ENCODE data around the gene SLC22A17. TPM values are rescaled to one million over a fixed set of nuclear protein-coding genes. Genes with fewer than 3 reads are reported as not detected.

The SLC22A17 gene
- total and polyA plus RNA-seq, 2 of the 13 experiments (the other 11 are each of a cell fraction or from before 2014, with no cell fraction given): 0.95 to 1.1 TPM

DNA sequence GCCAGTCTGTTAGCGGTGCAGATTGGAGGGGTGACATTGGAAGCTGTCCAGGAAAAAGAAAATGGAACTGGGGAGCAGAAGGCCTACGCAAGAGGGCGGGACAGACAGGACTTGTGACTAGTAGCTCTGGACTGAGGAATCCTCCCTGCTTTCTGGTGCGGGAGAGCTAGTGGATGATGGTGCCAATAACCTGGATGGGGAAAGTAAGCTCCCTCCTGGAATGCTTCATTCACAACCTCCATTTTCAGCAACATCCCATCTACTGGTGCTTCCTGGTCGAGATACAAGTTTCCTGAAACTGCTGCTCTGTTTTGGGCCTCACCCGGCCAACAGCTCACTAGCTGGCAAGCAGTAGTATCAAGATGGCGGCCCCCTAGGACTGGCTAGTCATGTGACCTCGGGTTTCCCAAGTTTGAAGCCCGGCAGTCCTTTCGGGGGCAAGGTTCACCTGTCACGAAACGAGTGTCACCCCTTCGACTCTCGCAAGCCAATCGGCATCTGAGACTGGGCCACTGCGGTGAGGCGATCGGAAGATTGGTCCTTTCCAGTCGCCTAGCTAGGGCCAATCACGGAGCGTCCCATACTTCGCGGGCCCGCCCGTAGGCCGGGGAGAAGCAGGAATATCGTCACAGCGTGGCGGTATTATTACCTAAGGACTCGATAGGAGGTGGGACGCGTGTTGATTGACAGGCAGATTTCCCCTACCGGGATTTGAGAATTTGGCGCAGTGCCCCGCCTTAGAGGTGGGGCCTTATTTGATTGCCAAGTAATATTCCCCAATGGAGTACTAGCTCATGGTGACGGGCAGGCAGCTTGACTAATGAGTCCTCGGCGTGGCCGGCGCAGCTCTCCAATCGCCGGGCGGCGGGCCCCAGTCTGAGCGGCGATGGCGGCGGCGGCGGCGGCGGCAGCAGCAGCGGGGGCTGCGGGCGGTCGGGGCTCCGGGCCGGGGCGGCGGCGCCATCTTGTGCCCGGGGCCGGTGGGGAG, 31.8 kb downstream of the SLC22A17 start, which contains the start of gene PABPN1 (continued):
- TF ChIP-seq, protein P1, sequence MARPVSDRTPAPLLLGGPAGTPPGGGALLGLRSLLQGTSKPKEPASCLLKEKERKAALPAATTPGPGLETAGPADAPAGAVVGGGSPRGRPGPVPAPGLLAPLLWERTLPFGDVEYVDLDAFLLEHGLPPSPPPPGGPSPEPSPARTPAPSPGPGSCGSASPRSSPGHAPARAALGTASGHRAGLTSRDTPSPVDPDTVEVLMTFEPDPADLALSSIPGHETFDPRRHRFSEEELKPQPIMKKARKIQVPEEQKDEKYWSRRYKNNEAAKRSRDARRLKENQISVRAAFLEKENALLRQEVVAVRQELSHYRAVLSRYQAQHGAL (CRISPR knock-in tag; IDR thresholded peaks at IDR 0.05; ENCODE audit: not compliant biosample characterization): peak; percentile 84
- TF ChIP-seq SRSF4 (IDR thresholded peaks at IDR 0.05; ENCODE audit: low read depth, low read length, poor library complexity, severe bottlenecking) (no peak), PHF8 (CRISPR knock-in tag; IDR thresholded peaks at IDR 0.05) (peak; percentile 85), PTBP1 (IDR thresholded peaks at IDR 0.05; ENCODE audit: low read depth, low read length, poor library complexity, severe bottlenecking) (no peak), DMAP1 (CRISPR knock-in tag; IDR thresholded peaks at IDR 0.05) (peak; percentile 100), SOX5 (CRISPR knock-in tag; IDR thresholded peaks at IDR 0.05; ENCODE audit: borderline replicate concordance) (peak; percentile 75), CBX2 (IDR thresholded peaks at IDR 0.05; ENCODE audit: low read depth, low read length) (peak; percentile 99; the same call in 1 of the 2 replicates), CBX2 (CRISPR knock-in tag; IDR thresholded peaks at IDR 0.05; ENCODE audit: low read depth) (peak; percentile 82; the same call in 1 of the 2 replicates), ZNF329 (CRISPR knock-in tag; IDR thresholded peaks at IDR 0.05; ENCODE audit: low read depth) (peak; percentile 76; the same call in 1 of the 2 replicates), ZNF597 (CRISPR knock-in tag; IDR thresholded peaks at IDR 0.05) (no peak), PAX8 (CRISPR knock-in tag; IDR thresholded peaks at IDR 0.05; ENCODE audit: borderline replicate concordance) (peak; percentile 18; the same call in 1 of the 2 replicates), NCOR1 (IDR thresholded peaks at IDR 0.05; ENCODE audit: borderline replicate concordance, low read length) (peak; percentile 95), HHEX (CRISPR knock-in tag; IDR thresholded peaks at IDR 0.05) (peak; percentile 54; the same call in 1 of the 2 replicates), ADNP (CRISPR knock-in tag; IDR thresholded peaks at IDR 0.05) (no peak), ZNF7 (CRISPR knock-in tag; IDR thresholded peaks at IDR 0.05) (peak; percentile 54; the same call in 1 of the 2 replicates), GMEB1 (CRISPR knock-in tag; IDR thresholded peaks at IDR 0.05; ENCODE audit: borderline replicate concordance) (peak; percentile 92), SNAPC2 (CRISPR knock-in tag; IDR thresholded peaks at IDR 0.05) (peak; percentile 95), TOPORS (CRISPR knock-in tag; IDR thresholded peaks at IDR 0.05) (peak; percentile 98)
- TF ChIP-seq, protein P2, sequence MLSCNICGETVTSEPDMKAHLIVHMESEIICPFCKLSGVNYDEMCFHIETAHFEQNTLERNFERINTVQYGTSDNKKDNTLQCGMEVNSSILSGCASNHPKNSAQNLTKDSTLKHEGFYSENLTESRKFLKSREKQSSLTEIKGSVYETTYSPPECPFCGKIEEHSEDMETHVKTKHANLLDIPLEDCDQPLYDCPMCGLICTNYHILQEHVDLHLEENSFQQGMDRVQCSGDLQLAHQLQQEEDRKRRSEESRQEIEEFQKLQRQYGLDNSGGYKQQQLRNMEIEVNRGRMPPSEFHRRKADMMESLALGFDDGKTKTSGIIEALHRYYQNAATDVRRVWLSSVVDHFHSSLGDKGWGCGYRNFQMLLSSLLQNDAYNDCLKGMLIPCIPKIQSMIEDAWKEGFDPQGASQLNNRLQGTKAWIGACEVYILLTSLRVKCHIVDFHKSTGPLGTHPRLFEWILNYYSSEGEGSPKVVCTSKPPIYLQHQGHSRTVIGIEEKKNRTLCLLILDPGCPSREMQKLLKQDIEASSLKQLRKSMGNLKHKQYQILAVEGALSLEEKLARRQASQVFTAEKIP (CRISPR knock-in tag; IDR thresholded peaks at IDR 0.05; ENCODE audit: borderline replicate concordance): no peak
- TF ChIP-seq, protein P3, sequence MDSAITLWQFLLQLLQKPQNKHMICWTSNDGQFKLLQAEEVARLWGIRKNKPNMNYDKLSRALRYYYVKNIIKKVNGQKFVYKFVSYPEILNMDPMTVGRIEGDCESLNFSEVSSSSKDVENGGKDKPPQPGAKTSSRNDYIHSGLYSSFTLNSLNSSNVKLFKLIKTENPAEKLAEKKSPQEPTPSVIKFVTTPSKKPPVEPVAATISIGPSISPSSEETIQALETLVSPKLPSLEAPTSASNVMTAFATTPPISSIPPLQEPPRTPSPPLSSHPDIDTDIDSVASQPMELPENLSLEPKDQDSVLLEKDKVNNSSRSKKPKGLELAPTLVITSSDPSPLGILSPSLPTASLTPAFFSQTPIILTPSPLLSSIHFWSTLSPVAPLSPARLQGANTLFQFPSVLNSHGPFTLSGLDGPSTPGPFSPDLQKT (CRISPR knock-in tag; IDR thresholded peaks at IDR 0.05; ENCODE audit: borderline replicate concordance): no peak
